Measurements from ENCODE around the gene AKT1.

DNA sequence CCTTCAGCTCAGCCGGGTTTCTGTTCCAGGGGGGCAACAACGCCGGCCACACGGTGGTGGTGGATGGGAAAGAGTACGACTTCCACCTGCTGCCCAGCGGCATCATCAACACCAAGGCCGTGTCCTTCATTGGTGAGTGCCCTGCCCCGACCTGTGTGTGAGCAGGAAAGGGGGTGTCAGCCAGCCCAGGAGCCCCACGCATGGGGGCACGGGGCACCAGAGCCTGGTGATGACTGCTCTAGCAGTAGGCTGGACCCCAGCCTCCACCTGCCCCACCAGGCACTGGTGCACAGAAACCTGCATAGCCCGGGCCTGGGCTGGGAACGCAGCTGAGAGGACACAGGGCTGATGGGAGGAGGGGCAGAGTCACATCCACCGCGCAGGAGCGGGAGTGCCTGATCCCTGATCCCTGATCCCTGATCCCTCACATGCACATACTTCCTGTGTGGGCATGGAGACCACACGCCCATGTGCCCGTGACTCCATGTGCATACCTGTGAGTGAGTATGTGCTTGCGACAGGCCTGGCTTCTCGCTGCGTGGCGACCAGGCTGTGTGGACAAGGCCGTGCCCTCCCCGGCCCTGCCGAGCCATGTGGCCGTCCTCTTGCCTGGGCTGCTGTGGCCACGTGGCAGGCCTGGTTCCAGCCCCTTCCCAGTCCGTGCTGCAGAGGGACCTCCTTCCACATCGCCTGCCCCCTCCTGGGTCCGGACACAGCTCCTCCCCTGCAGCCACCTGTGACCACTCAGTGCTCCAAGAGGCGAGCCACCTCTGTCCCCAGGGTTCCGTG, 60.4 kb downstream of the AKT1 start:
- TF ChIP-seq, protein P1, sequence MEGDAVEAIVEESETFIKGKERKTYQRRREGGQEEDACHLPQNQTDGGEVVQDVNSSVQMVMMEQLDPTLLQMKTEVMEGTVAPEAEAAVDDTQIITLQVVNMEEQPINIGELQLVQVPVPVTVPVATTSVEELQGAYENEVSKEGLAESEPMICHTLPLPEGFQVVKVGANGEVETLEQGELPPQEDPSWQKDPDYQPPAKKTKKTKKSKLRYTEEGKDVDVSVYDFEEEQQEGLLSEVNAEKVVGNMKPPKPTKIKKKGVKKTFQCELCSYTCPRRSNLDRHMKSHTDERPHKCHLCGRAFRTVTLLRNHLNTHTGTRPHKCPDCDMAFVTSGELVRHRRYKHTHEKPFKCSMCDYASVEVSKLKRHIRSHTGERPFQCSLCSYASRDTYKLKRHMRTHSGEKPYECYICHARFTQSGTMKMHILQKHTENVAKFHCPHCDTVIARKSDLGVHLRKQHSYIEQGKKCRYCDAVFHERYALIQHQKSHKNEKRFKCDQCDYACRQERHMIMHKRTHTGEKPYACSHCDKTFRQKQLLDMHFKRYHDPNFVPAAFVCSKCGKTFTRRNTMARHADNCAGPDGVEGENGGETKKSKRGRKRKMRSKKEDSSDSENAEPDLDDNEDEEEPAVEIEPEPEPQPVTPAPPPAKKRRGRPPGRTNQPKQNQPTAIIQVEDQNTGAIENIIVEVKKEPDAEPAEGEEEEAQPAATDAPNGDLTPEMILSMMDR (IDR thresholded peaks at IDR 0.05; ENCODE audit: low read depth, low read length, missing input control) = no peak
- TF ChIP-seq, protein P2, sequence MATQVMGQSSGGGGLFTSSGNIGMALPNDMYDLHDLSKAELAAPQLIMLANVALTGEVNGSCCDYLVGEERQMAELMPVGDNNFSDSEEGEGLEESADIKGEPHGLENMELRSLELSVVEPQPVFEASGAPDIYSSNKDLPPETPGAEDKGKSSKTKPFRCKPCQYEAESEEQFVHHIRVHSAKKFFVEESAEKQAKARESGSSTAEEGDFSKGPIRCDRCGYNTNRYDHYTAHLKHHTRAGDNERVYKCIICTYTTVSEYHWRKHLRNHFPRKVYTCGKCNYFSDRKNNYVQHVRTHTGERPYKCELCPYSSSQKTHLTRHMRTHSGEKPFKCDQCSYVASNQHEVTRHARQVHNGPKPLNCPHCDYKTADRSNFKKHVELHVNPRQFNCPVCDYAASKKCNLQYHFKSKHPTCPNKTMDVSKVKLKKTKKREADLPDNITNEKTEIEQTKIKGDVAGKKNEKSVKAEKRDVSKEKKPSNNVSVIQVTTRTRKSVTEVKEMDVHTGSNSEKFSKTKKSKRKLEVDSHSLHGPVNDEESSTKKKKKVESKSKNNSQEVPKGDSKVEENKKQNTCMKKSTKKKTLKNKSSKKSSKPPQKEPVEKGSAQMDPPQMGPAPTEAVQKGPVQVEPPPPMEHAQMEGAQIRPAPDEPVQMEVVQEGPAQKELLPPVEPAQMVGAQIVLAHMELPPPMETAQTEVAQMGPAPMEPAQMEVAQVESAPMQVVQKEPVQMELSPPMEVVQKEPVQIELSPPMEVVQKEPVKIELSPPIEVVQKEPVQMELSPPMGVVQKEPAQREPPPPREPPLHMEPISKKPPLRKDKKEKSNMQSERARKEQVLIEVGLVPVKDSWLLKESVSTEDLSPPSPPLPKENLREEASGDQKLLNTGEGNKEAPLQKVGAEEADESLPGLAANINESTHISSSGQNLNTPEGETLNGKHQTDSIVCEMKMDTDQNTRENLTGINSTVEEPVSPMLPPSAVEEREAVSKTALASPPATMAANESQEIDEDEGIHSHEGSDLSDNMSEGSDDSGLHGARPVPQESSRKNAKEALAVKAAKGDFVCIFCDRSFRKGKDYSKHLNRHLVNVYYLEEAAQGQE (IDR thresholded peaks at IDR 0.05) = no peak
- TF ChIP-seq FOXA1 (IDR thresholded peaks at IDR 0.05) (peak; percentile 77), JUND (IDR thresholded peaks at IDR 0.05) (peak in 1 of 2 donors; percentile 50), YY1 (IDR thresholded peaks at IDR 0.05) (peak; percentile 69)
- TF ChIP-seq, protein P3, sequence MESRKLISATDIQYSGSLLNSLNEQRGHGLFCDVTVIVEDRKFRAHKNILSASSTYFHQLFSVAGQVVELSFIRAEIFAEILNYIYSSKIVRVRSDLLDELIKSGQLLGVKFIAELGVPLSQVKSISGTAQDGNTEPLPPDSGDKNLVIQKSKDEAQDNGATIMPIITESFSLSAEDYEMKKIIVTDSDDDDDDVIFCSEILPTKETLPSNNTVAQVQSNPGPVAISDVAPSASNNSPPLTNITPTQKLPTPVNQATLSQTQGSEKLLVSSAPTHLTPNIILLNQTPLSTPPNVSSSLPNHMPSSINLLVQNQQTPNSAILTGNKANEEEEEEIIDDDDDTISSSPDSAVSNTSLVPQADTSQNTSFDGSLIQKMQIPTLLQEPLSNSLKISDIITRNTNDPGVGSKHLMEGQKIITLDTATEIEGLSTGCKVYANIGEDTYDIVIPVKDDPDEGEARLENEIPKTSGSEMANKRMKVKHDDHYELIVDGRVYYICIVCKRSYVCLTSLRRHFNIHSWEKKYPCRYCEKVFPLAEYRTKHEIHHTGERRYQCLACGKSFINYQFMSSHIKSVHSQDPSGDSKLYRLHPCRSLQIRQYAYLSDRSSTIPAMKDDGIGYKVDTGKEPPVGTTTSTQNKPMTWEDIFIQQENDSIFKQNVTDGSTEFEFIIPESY (IDR thresholded peaks at IDR 0.05) = peak; percentile 86
- TF ChIP-seq, protein P4, sequence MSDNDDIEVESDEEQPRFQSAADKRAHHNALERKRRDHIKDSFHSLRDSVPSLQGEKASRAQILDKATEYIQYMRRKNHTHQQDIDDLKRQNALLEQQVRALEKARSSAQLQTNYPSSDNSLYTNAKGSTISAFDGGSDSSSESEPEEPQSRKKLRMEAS (IDR thresholded peaks at IDR 0.05) = peak; percentile 95

Measured in liver (tissue), 3 donors.